22Rv1 (cell line): ENCODE data around the gene C12orf43.

Experiments
- ZFX ChIP-seq: fragments of 450-650 bp; IDR thresholded peaks from 2 replicates; pipeline ENCODE4 v1.6.1; 2017; ENCODE audit warnings: antibody characterized with exemption, borderline replicate concordance
- TF ChIP-seq, protein P1 (sequence below): fragments of 450-650 bp; IDR thresholded peaks from 2 replicates; pipeline ENCODE4 v1.5.1; 2017; ENCODE audit warnings: mild to moderate bottlenecking

- TF ChIP-seq, protein P1, sequence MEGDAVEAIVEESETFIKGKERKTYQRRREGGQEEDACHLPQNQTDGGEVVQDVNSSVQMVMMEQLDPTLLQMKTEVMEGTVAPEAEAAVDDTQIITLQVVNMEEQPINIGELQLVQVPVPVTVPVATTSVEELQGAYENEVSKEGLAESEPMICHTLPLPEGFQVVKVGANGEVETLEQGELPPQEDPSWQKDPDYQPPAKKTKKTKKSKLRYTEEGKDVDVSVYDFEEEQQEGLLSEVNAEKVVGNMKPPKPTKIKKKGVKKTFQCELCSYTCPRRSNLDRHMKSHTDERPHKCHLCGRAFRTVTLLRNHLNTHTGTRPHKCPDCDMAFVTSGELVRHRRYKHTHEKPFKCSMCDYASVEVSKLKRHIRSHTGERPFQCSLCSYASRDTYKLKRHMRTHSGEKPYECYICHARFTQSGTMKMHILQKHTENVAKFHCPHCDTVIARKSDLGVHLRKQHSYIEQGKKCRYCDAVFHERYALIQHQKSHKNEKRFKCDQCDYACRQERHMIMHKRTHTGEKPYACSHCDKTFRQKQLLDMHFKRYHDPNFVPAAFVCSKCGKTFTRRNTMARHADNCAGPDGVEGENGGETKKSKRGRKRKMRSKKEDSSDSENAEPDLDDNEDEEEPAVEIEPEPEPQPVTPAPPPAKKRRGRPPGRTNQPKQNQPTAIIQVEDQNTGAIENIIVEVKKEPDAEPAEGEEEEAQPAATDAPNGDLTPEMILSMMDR = no peak
- TF ChIP-seq ZFX = no peak
These were observed 46.2 kb upstream of the C12orf43 start for GRCh38 chr12:121062391-121063045.
